ENCODE measurements around the gene CT83.

CT83 gene, protein sequence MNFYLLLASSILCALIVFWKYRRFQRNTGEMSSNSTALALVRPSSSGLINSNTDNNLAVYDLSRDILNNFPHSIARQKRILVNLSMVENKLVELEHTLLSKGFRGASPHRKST

DNA sequence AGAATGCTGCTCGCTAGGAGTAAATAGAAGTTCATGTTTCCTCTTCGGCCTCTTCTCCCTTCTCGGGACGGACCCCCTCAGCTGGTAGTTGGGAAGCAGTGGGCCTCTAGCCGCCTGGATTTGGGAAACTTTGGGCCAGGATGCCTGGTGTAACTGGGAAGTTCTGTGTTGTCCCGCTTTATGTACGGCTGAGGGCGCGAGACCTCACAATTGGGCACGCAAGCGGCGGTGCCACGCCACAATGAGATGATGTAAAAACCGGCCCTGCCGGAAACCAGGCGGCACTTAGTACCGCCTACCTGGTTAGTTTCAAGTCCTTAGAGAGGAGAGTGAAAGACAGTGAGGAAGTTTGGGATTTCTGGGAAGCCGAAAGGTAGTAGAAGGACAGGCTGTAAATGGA is at the start of gene CT83:
CT83 (minus strand) TSS at position 155 of the 400 bp plus-strand sequence; CDS start at position 35, 120 bp downstream.
- DNase-seq (ENCODE audit: low read depth, low spot score) = no peak

DNA sequence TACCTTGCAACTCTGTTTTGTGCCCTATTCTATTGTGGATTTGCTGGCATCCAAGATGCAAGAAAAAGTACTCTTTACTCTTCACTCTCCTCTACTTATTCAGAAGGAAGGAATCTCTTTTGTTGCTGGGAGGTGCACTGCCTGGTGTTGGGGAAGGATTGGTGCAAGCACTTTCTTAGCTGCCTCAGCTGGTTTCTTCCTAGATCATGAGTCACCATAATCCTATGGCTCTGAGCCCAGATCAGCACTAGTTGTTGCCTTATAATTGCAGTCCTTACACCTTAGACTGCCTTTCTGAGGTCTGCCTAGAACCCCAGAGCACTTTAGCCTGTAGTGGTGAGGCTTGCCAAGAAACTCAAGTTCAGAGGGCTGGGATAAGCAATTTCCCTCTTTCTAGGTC is 37.0 kb upstream of the CT83 start:
- DNase-seq (ENCODE audit: low read depth, low spot score) = no peak

DNA sequence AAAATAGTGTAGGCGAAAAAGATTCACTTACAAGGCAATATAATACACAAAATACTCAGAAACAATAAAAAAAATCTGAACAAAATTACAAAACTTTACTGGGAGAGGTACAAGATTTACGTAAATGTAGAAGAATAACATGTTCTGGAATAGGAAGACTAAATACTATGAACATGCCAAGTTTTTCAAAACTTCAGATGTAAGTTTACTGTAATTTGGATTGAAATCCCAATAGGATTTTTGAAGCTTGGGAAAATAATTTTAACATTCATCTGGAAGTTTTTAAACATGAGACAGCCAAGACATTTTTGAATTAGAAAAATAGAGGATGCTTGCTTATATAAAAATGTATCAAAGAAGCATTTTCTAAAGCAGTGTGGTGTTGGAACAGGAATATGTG is 30.5 kb upstream of the CT83 start:
- no peak for DNase-seq (ENCODE audit: low read depth, low spot score)

DNA sequence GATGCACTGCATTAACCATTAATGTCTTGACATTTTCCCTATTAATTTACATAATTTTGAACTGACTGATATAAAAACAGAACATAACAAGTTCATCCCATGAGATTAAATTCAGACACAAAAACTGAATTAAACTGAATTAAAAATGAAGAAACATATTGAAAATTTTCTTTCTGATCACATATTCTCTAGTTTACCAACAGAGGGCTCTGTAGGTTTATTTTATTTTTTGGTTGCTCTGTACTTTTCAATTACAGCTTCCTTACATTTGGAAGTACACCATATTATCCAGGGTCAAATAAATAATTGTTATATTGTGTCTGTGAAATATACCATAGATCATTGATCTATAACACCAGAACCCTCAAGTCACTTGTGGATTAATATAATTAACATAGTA is 27.3 kb upstream of the CT83 start:
- DNase-seq (ENCODE audit: low read depth, low spot score) = no peak

DNA sequence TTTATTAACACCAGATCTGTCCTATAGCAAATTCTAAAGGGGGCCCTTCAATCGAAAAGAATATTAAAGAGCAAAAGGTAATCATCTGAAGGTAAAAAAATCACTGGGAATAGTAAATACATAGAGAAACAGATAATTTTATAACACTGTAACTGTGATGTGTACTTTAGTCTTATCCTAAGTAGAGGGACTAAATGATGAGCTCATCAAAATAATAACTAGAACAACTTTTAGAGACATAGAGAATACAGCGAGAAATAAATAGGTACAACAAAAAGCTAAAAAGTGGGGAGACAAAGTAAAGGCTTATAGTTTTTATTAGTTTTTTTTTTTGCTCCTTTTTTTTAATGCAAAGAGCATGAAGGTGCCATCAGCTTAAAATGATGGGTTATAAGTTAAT is 17.3 kb upstream of the CT83 start:
- no peak for DNase-seq (ENCODE audit: low read depth, low spot score)

DNA sequence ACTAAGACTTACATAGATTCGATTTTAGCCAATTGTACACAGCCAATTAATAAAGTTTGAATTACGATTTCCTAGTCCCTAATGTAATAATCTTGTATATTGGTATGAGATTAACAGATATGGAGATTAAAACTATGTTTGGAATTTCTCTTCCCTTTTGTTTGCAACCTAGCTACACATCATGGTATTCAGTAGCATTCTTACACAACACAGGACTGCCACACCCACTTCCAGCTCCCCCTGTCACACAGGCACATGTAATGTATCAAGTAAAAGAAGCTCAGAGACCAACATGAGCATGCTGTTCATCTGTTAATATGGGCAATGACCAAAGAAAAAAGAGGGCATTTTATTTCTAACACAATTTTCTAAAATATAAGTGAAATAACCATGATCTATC is 13.6 kb downstream of the CT83 start:
- no peak for DNase-seq (ENCODE audit: low read depth, low spot score)

DNA sequence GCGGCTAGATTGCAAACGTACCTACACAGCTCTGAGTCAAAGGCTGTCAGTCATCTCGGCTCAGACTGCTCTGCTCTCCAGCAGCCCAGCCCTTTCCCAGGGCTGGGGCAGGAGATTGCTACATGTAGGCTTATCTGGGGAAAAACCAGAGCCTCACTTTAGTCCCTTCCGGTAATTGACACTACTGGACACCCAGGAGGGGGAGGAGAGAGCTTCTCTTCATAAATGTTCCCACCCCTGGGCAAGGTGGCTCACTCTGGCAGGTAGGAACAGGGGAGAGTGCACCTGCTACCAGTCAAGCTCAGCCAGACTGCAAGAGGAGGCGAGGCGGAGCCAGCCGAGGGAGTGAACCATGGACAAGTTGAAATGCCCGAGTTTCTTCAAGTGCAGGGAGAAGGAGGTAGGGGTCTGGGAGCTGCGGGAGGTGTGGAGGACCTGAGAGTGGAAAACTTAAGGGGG is 26.4 kb downstream of the CT83 start, which contains the start of gene SLC6A14:
SLC6A14 (plus strand) TSS at position 249 of the 459 bp plus-strand sequence; CDS start at position 353, 104 bp downstream.
- DNase-seq (ENCODE audit: low read depth, low spot score) = peak; percentile 8

DNA sequence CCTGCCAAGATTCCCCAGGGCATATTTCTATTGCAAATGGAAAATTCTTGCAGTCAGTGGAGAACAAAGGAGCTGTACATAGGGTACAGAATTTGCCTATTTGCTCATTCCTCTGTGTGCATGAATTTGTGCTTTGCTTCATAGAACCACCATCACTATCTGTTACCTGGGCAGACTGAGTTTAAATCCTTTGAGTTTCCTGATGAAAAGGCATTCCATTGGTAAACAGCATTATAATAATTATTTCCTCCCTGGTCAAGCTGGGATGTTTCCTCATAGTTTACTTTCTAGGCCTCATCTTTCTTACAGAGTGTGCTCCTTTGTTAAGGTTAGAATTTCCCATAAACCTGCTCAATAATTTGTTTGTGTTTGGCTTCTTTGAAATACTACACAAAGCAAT is 27.2 kb downstream of the CT83 start:
- DNase-seq (ENCODE audit: low read depth, low spot score) = no peak

DNA sequence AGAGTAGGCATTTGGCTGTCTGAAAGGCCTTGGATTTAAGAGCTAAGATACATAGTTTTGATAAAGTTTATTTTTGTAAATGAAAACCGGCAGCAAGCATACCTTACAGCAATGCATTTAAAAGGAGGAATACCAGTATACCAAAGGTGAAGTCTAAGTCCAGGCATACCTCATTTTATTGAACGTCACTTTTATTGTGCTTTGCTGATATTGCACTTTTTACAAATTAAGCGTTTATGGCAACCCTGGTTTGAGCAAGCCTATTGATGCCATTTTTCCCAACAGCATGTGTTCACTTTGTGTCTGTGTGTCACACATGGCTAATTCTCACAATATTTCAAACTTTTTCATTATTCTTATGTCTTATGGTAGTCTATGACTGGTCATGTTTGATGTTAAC is 34.8 kb downstream of the CT83 start:
- no peak for DNase-seq (ENCODE audit: low read depth, low spot score)

DNA sequence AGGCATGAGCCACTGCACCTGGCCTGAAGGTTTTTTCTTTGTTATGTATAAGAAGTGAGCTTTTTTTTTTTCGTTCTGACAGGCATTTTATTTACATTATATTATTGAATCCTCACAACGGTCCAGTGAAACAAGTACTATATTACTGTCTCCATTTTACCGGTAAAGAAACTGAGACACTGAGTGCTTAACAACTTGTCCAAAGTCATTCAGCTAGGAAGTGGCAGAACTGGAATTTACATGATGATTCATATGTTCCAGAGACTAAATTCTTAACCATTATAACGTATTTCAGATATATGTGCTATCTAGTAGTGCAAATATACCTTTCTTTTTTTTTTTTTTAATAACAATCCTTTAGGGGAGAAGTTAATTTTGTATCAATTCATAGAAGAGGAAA is 44.8 kb downstream of the CT83 start:
- no peak for DNase-seq (ENCODE audit: low read depth, low spot score)

DNA sequence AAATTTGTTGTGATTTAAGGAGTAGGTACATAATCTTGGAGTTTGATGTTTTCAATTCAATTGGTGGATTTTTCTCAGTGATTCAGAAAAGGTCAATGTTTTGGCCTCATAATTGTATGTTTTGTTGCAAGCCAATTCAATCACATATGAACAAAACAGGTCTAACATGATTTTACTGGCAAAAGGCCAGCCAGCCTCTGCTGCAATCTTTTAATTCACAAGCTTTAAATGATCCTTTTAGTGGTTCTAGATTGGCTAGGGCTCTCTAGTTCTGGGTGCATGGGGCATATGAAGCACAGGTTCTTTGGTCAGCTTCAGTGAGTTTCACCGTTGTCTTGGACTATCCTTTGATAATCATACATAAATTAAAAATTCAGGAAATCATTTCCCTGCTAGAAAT is 45.6 kb downstream of the CT83 start:
- DNase-seq (ENCODE audit: low read depth, low spot score) = no peak

DNA sequence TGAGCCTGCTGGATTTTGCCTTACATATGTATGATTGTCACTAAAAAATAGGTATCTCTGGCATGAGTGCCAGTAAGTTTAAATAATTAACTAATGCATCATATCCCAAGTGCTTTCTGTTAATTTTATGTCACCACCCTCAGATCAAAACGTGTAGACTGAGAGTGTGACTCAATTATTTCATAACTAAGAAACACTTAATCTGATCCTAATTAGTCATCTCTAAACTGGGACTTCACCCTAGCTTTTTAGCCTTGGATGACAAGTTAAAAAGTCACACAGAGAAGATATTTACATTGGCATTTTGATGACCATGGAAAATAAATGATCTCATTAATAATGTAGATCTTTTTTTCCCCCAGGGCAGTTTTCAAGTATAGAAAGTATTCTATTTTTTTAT is 49.5 kb downstream of the CT83 start:
- DNase-seq (ENCODE audit: low read depth, low spot score) = no peak
